Nephron (organoid): ENCODE measurements around the gene CUL1.

Experiments
- H3K27ac Mint-ChIP-seq, 3 experiments: 2 replicates each; pipeline ENCODE4 v1.8.0; 2020; ENCODE audit warnings: mixed read lengths in 3 of 3, mild to moderate bottlenecking in 2 of 3, moderate library complexity in 1 of 3
- H3K27me3 Mint-ChIP-seq: 2 replicates; pipeline ENCODE4 v1.8.0; 2021; ENCODE audit warnings: low read depth, mild to moderate bottlenecking, moderate library complexity, mixed read lengths
- H3K36me3 Mint-ChIP-seq: 2 replicates; pipeline ENCODE4 v1.8.0; 2020; ENCODE audit warnings: low read depth, mixed read lengths
- H3K4me1 Mint-ChIP-seq: 2 replicates; pipeline ENCODE4 v1.8.0; 2020; ENCODE audit warnings: mixed read lengths
- H3K4me3 Mint-ChIP-seq, 3 experiments: 2 replicates each; pipeline ENCODE4 v1.8.0; 2020; ENCODE audit warnings: mild to moderate bottlenecking in 3 of 3, mixed read lengths in 3 of 3, moderate library complexity in 2 of 3
- H3K9me3 Mint-ChIP-seq: 2 replicates; pipeline ENCODE4 v1.8.0; 2020; ENCODE audit warnings: mixed read lengths
- TF ChIP-seq, protein P1 (sequence below), 3 experiments: fragments of 200-600 bp; sonication (generic); IDR thresholded peaks; one replicate each; pipeline ENCODE4 v1.5.0; 2021; ENCODE audit warnings: antibody characterized with exemption in 3 of 3; ENCODE audit not compliant: unreplicated experiment in 3 of 3

Gene CUL1

DNA sequence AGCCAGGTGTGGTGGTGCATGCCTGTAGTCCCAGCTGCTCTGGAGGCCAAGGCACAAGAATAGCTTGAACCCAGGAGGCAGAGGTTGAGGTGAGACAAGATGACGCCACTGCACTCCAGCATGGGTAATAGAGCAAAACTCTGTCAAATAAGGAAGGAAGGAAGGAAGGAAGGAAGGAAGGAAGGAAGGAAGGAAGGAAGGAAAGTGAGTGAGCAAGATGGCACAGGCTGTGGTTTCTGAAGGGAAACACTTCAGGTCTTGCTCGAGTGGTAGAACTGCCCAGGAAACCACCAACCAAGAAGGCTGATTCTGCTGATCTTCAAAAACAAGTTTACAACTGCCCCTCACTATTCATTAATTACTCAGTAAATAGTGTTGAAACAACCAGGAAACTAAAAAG is 140.2 kb downstream of the CUL1 start:
- no peak overlapping the region for H3K4me3 Mint-ChIP-seq
- no peaks in the 10 kb centered on the region for H3K4me1 Mint-ChIP-seq
- TF ChIP-seq, protein P1, sequence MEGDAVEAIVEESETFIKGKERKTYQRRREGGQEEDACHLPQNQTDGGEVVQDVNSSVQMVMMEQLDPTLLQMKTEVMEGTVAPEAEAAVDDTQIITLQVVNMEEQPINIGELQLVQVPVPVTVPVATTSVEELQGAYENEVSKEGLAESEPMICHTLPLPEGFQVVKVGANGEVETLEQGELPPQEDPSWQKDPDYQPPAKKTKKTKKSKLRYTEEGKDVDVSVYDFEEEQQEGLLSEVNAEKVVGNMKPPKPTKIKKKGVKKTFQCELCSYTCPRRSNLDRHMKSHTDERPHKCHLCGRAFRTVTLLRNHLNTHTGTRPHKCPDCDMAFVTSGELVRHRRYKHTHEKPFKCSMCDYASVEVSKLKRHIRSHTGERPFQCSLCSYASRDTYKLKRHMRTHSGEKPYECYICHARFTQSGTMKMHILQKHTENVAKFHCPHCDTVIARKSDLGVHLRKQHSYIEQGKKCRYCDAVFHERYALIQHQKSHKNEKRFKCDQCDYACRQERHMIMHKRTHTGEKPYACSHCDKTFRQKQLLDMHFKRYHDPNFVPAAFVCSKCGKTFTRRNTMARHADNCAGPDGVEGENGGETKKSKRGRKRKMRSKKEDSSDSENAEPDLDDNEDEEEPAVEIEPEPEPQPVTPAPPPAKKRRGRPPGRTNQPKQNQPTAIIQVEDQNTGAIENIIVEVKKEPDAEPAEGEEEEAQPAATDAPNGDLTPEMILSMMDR (IDR thresholded peaks at IDR 0.05; ENCODE audit: unreplicated experiment in 3 of 3), result no peak
- peaks cover 38% of the 10 kb centered on the region for H3K36me3 Mint-ChIP-seq
- H3K27me3 Mint-ChIP-seq, result no peaks in the 10 kb centered on the region
- no peak overlapping the region for H3K27ac Mint-ChIP-seq
- H3K9me3 Mint-ChIP-seq, result no peaks in the 10 kb centered on the region

DNA sequence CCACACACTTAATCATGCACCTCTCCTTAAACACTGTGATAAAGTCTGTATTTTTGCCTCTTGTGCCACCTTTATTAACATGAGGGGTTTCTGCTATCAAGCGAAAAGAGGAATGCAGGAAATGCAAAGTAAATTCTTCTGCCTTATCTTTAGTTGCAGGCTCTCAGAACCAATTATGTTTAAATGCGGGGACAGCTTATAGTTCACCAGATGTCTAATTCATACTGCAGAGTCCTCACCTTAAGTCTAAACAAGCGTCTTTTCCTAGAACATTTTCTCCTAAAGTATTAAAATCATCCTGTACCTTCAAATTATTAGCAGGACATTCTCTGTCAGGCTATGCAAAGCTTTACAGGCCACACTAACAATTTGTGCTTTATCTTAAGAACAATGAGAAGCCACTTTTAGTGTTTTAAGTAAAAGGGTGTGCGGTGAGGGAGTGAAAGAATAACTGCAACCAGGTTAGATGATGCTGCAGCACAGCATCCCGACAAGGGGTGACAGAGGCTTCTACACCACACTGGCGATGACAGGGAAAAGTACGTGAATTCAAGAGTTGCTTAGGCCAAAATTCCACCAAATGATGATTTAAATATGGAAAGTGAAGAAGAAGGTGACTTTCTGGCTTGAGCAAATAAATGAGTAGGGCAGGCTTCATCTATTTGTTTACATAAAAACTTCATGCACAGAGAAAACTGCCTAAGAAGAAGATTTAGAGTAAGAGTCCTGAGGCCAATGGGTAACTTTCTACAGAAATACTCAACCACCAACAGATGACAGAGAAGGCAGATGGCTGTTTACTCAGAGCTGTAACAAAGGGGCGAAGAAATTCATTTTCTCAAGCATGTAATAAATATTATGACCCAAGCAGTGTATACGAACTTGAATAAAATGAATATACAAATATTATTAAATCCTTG is 149.4 kb downstream of the CUL1 start:
- Mint-ChIP-seq H3K4me3 (no peak overlapping the region), H3K27ac (peak overlapping the region; percentile 11 to 39 (median 31)), H3K9me3 (no peaks in the 10 kb centered on the region), H3K4me1 (peaks cover 31% of the 10 kb centered on the region), H3K27me3 (no peaks in the 10 kb centered on the region), H3K36me3 (peaks cover 5% of the 10 kb centered on the region)
- TF ChIP-seq, protein P1 (IDR thresholded peaks at IDR 0.05; ENCODE audit: unreplicated experiment in 3 of 3), result no peak

DNA sequence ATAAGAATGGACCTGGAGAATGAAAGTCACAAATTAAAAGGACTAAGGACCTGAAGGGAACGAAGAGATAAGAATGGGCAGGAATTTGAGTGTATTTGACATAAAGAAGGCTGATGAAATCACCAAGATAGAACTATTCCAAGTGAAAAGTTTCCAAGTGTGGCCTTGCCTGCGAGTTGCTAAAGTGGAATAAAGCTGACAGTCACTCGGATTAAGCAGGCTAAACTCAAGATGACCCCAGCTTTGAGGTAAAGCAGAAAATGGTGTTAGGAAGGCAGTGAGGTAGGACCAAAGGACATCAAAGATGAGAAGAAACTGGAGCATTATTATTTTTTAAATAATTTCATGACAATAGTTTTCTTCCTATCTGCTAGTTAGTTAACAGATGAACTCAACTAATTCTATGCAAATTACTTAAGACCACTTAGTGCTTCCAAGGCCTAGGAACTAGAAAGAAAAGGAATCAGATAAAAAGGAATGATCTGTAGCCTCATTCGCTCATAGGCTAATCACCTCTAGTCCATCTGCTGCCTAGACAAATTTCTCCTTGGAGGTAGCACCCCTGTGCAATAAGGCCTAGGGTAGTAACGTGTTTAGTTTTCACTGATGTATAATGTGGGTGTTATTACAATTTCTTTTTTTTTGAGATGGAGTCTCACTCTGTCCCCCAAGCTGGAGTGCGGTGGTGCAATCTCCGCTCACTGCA is 150.8 kb downstream of the CUL1 start:
- H3K9me3 Mint-ChIP-seq, result no peaks in the 10 kb centered on the region
- H3K4me1 Mint-ChIP-seq, result peaks cover 31% of the 10 kb centered on the region
- H3K4me3 Mint-ChIP-seq, result no peak overlapping the region
- no peaks in the 10 kb centered on the region for H3K27me3 Mint-ChIP-seq
- TF ChIP-seq, protein P1 (IDR thresholded peaks at IDR 0.05; ENCODE audit: unreplicated experiment in 3 of 3), result no peak
- H3K27ac Mint-ChIP-seq, result peak overlapping the region; percentile 39 to 63 (median 61)
- peaks cover 3% of the 10 kb centered on the region for H3K36me3 Mint-ChIP-seq

DNA sequence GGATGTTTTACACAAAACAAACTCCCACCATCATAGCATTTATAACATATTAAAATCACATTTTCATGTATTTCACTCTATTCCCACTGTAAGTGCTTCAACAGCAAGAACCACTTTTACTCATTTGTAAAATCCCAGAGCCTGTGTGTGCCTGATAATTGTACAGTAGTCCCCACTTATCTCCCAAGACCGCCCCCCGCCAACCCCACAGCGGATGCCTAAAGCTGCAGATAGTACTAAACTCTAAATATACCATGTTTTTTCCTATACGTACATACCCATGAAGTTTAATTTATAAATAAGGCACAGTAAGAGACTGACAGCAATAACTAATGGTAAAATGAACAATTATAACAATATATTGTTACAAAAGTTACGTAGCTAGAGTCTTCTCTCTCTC is 151.9 kb downstream of the CUL1 start:
- H3K36me3 Mint-ChIP-seq, result no peaks in the 10 kb centered on the region
- no peak overlapping the region for H3K4me3 Mint-ChIP-seq
- H3K27ac Mint-ChIP-seq, result no peak overlapping the region
- no peaks in the 10 kb centered on the region for H3K9me3 Mint-ChIP-seq
- peaks cover 35% of the 10 kb centered on the region for H3K4me1 Mint-ChIP-seq
- TF ChIP-seq, protein P1 (IDR thresholded peaks at IDR 0.05; ENCODE audit: unreplicated experiment in 3 of 3), result no peak
- H3K27me3 Mint-ChIP-seq, result no peaks in the 10 kb centered on the region
